MM.1S (cell line): Measurements from ENCODE around the gene FUT7.

Source experiments
- EZH2 ChIP-seq: fragments of 300-600 bp; sonication (generic); optimal IDR thresholded peaks from 2 replicates; pipeline ENCODE3; 2017; ENCODE audit warnings: low read depth, mild to moderate bottlenecking, antibody characterized with exemption, low read length, mixed read lengths
- TF ChIP-seq, protein P1 (sequence below): fragments of 300-600 bp; sonication (generic); IDR thresholded peaks from 2 replicates; pipeline ENCODE4 v1.5.1; 2016; ENCODE audit warnings: antibody characterized with exemption, low read length, mixed read lengths

DNA sequence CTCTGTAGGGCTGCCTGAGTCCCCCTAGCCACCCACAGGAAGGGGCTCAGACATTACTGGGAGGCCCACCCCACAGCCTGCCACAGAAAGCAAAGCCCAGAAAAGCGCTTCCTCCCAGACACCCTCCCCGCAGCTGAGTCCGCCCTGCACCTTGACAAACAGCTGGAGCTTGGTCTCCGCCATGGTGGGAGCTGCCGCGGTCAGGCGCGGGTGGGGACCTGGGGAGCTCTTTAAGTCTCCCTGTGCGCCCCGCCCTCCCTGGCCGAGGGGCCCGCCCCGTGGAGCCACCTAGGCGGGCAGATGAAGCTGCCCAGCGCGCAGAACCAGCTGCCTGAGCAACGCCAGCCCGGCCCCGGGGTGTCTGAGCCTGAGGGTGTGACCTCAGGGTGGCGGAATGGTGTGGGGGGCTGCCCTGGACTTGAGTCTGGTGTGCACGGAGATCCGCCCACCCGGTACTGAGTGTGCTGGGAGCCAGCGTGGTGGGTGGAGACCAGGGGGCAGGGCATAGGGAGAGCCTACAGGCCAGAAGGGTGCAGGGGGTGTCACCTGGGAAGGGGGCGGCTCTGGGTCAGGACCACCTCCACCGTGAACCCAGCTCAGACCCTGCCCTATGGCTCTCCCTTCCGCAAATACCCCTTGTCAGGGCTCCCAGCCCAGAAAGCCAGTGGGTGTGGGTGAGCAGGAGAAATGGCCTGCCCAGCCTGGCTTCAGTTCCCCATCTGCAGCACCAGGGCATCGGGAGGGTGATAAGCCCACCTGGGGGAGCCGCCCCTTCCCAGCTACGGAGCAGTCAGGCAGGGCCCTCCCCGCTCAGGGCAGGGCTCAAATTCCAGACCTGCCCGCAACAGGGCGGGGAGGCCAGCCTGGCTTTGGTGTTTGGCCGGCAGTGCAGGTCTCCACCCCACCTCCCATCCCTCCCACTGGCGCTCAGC is 35.3 kb downstream of the FUT7 start, which contains the start of gene CLIC3:
- TF ChIP-seq, protein P1, sequence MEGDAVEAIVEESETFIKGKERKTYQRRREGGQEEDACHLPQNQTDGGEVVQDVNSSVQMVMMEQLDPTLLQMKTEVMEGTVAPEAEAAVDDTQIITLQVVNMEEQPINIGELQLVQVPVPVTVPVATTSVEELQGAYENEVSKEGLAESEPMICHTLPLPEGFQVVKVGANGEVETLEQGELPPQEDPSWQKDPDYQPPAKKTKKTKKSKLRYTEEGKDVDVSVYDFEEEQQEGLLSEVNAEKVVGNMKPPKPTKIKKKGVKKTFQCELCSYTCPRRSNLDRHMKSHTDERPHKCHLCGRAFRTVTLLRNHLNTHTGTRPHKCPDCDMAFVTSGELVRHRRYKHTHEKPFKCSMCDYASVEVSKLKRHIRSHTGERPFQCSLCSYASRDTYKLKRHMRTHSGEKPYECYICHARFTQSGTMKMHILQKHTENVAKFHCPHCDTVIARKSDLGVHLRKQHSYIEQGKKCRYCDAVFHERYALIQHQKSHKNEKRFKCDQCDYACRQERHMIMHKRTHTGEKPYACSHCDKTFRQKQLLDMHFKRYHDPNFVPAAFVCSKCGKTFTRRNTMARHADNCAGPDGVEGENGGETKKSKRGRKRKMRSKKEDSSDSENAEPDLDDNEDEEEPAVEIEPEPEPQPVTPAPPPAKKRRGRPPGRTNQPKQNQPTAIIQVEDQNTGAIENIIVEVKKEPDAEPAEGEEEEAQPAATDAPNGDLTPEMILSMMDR: no peak
- no peak for TF ChIP-seq EZH2
